HEK293 (cell line): Measurements from ENCODE around the gene LCE4A.
A peak's percentile ranks its signal among the peaks of the same experiment; 100 is the strongest.

Experiments
- CTCF ChIA-PET: fragments of 350-600 bp; formaldehyde crosslinking; extraction: SDS; loops from one replicate; lab custom pipeline; 2021; ENCODE audit warnings: antibody characterized with exemption; lab: Yijun Ruan, JAX
- POLR2A ChIA-PET: fragments of 300-600 bp; formaldehyde crosslinking; extraction: SDS; loops from one replicate; lab custom pipeline; 2020; ENCODE audit warnings: antibody characterized with exemption, inconsistent platforms; lab: Yijun Ruan, JAX
- H3K27ac ChIP-seq: fragments of 200-500 bp; sonication (Bioruptor generic); 2 replicates; pipeline ENCODE4 v1.5.1; 2014; ENCODE audit warnings: low read depth, low read length, control low read depth, inconsistent platforms; ENCODE audit errors: extremely low read depth
- H3K36me3 ChIP-seq, 2 experiments: fragments of 200-500 bp in 1 of 2; sonication (Bioruptor generic) in 1 of 2; 1 replicate in 1 of 2; 2 replicates in 1 of 2; pipeline ENCODE4 v1.5.1; 2014 to 2017; ENCODE audit warnings: inconsistent platforms in 2 of 2, low read length in 2 of 2; ENCODE audit not compliant: control insufficient read depth in 2 of 2, insufficient read depth in 1 of 2
- H3K4me1 ChIP-seq: fragments of 200-500 bp; sonication (Bioruptor generic); 2 replicates; pipeline ENCODE4 v1.5.1; 2014; ENCODE audit warnings: mild to moderate bottlenecking, low read length, inconsistent platforms; ENCODE audit not compliant: control insufficient read depth, insufficient read depth
- H3K4me3 ChIP-seq: 2 replicates; pipeline ENCODE4 v1.5.1; 2011; ENCODE audit warnings: low read depth, mild to moderate bottlenecking, control low read depth, low read length, moderate library complexity
- H3K9me3 ChIP-seq: fragments of 200-500 bp; sonication (Bioruptor generic); 2 replicates; pipeline ENCODE4 v1.5.1; 2014; ENCODE audit warnings: low read depth, low read length, inconsistent platforms; ENCODE audit not compliant: control insufficient read depth, insufficient read depth
- BCL11A ChIP-seq: fragments of 450-650 bp; formaldehyde crosslinking; IDR thresholded peaks from 2 replicates; pipeline ENCODE4 v1.5.1; 2016; ENCODE audit warnings: low read depth, missing biosample characterization, missing genetic modification characterization
- KLF1 ChIP-seq: fragments of 450-650 bp; formaldehyde crosslinking; IDR thresholded peaks from 2 replicates; pipeline ENCODE4 v1.5.1; 2016; ENCODE audit warnings: missing biosample characterization, missing genetic modification characterization
- OSR2 ChIP-seq: fragments of 450-650 bp; formaldehyde crosslinking; IDR thresholded peaks from 2 replicates; pipeline ENCODE4 v1.5.1; 2016; ENCODE audit warnings: missing biosample characterization, missing genetic modification characterization
- SCRT2 ChIP-seq: fragments of 450-650 bp; formaldehyde crosslinking; IDR thresholded peaks from 2 replicates; pipeline ENCODE4 v1.5.1; 2016; ENCODE audit warnings: missing biosample characterization, missing genetic modification characterization
- ZNF146 ChIP-seq: fragments of 450-650 bp; formaldehyde crosslinking; IDR thresholded peaks from 2 replicates; pipeline ENCODE4 v1.5.1; 2016; ENCODE audit warnings: missing biosample characterization, missing genetic modification characterization
- ZNF148 ChIP-seq: fragments of 450-650 bp; formaldehyde crosslinking; IDR thresholded peaks from 2 replicates; pipeline ENCODE4 v1.5.0; 2017; ENCODE audit warnings: missing biosample characterization, missing genetic modification characterization, borderline replicate concordance
- ZNF157 ChIP-seq: fragments of 450-650 bp; formaldehyde crosslinking; IDR thresholded peaks from 2 replicates; pipeline ENCODE4 v1.5.1; 2016; ENCODE audit warnings: missing biosample characterization, missing genetic modification characterization
- ZNF24 ChIP-seq: fragments of 450-650 bp; formaldehyde crosslinking; IDR thresholded peaks from 2 replicates; pipeline ENCODE4 v1.5.1; 2016; ENCODE audit warnings: missing biosample characterization, missing genetic modification characterization
- ZNF266 ChIP-seq: fragments of 450-650 bp; formaldehyde crosslinking; IDR thresholded peaks from 2 replicates; pipeline ENCODE4 v1.5.1; 2016; ENCODE audit warnings: missing biosample characterization, missing genetic modification characterization, low read depth
- ZNF426 ChIP-seq: fragments of 450-650 bp; formaldehyde crosslinking; IDR thresholded peaks from 2 replicates; pipeline ENCODE4 v1.5.1; 2017; ENCODE audit warnings: missing biosample characterization, missing genetic modification characterization, mild to moderate bottlenecking, inconsistent platforms, moderate library complexity
- ZNF514 ChIP-seq: fragments of 450-650 bp; formaldehyde crosslinking; IDR thresholded peaks from 2 replicates; pipeline ENCODE4 v1.5.1; 2016; ENCODE audit warnings: missing biosample characterization, missing genetic modification characterization
- ZNF544 ChIP-seq: fragments of 450-650 bp; formaldehyde crosslinking; IDR thresholded peaks from 2 replicates; pipeline ENCODE4 v1.5.0; 2017; ENCODE audit warnings: missing biosample characterization, missing genetic modification characterization
- ZNF549 ChIP-seq: fragments of 450-650 bp; IDR thresholded peaks from 2 replicates; pipeline ENCODE4 v1.5.1; 2018; ENCODE audit warnings: missing biosample characterization, missing genetic modification characterization, mild to moderate bottlenecking, inconsistent platforms, moderate library complexity
- ZNF585B ChIP-seq: fragments of 450-650 bp; formaldehyde crosslinking; IDR thresholded peaks from 2 replicates; pipeline ENCODE4 v1.5.1; 2016; ENCODE audit warnings: missing biosample characterization, missing genetic modification characterization
- ZNF654 ChIP-seq: fragments of 450-650 bp; formaldehyde crosslinking; IDR thresholded peaks from 2 replicates; pipeline ENCODE4 v1.5.1; 2016; ENCODE audit warnings: low read depth, missing biosample characterization, missing genetic modification characterization
- ZNF747 ChIP-seq: fragments of 450-650 bp; formaldehyde crosslinking; IDR thresholded peaks from 2 replicates; pipeline ENCODE4 v1.5.1; 2016; ENCODE audit warnings: missing biosample characterization, missing genetic modification characterization
- ZNF768 ChIP-seq: fragments of 450-650 bp; formaldehyde crosslinking; IDR thresholded peaks from 2 replicates; pipeline ENCODE4 v1.5.1; 2018; ENCODE audit warnings: missing biosample characterization, mild to moderate bottlenecking, missing genetic modification characterization
- ZNF830 ChIP-seq: fragments of 450-650 bp; IDR thresholded peaks from 2 replicates; pipeline ENCODE4 v1.5.0; 2018; ENCODE audit warnings: missing biosample characterization, missing genetic modification characterization, low read depth, mild to moderate bottlenecking, moderate library complexity
- ZNF843 ChIP-seq: fragments of 450-650 bp; formaldehyde crosslinking; IDR thresholded peaks from 2 replicates; pipeline ENCODE4 v1.5.1; 2016; ENCODE audit warnings: missing biosample characterization, missing genetic modification characterization
- ZSCAN5A ChIP-seq: fragments of 450-650 bp; formaldehyde crosslinking; IDR thresholded peaks from 2 replicates; pipeline ENCODE4 v1.5.1; 2016; ENCODE audit warnings: missing biosample characterization, missing genetic modification characterization

Gene LCE4A

DNA sequence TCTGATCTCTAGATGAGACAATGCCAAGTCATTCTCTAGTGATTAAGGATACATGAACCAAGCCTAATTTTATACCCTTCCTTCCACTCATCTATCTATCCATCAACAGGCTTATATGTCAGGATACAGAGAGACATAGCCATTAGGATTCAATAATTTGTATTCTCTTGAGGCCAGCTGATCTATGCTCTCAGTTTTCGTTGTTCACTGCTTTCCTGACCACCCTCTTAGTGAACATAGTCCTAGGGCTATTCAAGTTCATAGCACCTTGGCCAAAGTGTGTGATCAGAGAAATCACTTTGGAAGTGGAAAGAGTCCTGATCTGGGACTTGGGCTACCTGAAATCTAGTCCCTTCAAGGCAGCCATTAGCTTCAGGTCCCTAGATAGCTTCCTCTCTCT is 45.6 kb downstream of the LCE4A start:
- no peaks in the 10 kb centered on the region for H3K9me3 ChIP-seq
- no peaks in the 10 kb centered on the region for H3K36me3 ChIP-seq
- no peak overlapping the region for H3K27ac ChIP-seq
- H3K4me3 ChIP-seq, result no peak overlapping the region
- ChIA-PET CTCF (interaction anchor here (0.5 to 0.6 kb wide), 3 partner anchors 258 to 1338 kb away, joined by 3 to 4 read pairs (median 3); no protein-coding TSS in a partner anchor), POLR2A (no interaction called here)
- H3K4me1 ChIP-seq, result no peaks in the 10 kb centered on the region
- no peak for TF ChIP-seq ZNF585B (tag by site-specific recombination)

DNA sequence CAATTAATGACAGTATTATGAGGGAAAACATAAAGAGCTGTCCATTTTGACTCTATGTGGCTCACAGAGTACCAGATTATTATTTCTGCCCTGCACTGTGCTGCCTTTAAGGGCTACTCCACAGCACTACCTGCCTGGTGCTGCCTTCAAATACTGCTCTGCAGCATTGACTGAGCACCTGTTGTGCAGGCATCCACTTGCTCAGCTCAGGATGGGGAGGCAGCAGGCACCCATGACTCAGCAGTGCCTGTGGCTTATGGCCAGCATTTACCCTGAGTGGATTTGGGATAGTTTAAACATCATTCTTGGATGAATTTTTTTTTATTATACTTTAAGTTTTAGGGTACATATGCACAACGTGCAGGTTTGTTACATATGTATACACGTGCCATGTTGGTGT is 48.9 kb downstream of the LCE4A start:
- H3K9me3 ChIP-seq, result no peaks in the 10 kb centered on the region
- H3K36me3 ChIP-seq, result no peaks in the 10 kb centered on the region
- TF ChIP-seq KLF1 (no peak), SCRT2 (tag by site-specific recombination) (peak; percentile 87)
- H3K27ac ChIP-seq, result no peak overlapping the region
- H3K4me1 ChIP-seq, result no peaks in the 10 kb centered on the region
- CTCF ChIA-PET, result interaction anchor here (0.7 to 0.9 kb wide), 2 partner anchors 85 to 103 kb away, joined by 3 to 6 read pairs; no protein-coding TSS in a partner anchor
- POLR2A ChIA-PET, result no interaction called here
- no peak overlapping the region for H3K4me3 ChIP-seq

DNA sequence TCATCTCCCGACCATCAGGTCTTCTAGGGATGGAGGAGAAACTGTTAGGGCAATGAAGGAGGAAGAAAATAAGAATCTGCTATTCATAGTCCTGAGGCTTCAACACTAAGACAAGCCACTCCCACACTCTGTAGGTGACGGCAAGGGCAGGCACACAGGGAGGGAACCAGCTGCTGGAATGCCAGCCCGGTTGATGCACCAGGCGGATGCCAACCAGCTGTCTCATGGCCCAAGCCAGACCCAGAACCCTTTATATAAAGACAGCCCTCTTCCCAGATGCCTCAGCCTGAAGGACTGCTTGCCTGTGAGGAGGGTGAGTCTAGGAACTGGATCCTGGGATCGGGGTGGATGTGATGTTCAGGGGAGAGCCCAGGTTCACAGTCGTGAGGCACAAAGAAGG is 49.8 kb downstream of the LCE4A start, which contains the start of gene KPRP:
TSS of gene KPRP (plus strand) at position 279 of the 400 bp plus-strand sequence. CDS start 1,564 bp downstream, outside the sequence.
- ChIA-PET POLR2A (no interaction called here), CTCF (interaction anchor here (0.7 kb wide), 2 partner anchors 17 to 299 kb away, joined by 3 read pairs; partner anchors contain the start of gene LCE1F)
- H3K9me3 ChIP-seq, result no peaks in the 10 kb centered on the region

GRCh38 chr1:152758636-152759035 is 50.7 kb downstream of the LCE4A start:
- ChIA-PET CTCF (interaction anchor here (0.5 to 0.7 kb wide), 3 partner anchors 16 to 300 kb away, joined by 3 to 4 read pairs (median 3); partner anchors contain the start of gene LCE1F), POLR2A (no interaction called here)
- H3K4me3 ChIP-seq, result no peak overlapping the region
- TF ChIP-seq OSR2 (tag by site-specific recombination) (no peak), ZNF266 (no peak), ZNF747 (tag by site-specific recombination) (no peak), ZNF768 (no peak), ZNF24 (tag by site-specific recombination) (no peak), ZNF426 (tag by site-specific recombination) (no peak), ZNF146 (no peak), BCL11A (tag by site-specific recombination) (no peak), ZNF654 (tag by site-specific recombination) (no peak), ZSCAN5A (tag by site-specific recombination) (no peak), ZNF549 (tag by site-specific recombination) (no peak), ZNF148 (tag by site-specific recombination) (no peak), ZNF514 (tag by site-specific recombination) (no peak), ZNF830 (tag by site-specific recombination) (no peak)
- H3K4me1 ChIP-seq, result no peaks in the 10 kb centered on the region
- H3K36me3 ChIP-seq, result no peaks in the 10 kb centered on the region
- H3K27ac ChIP-seq, result no peak overlapping the region
- H3K9me3 ChIP-seq, result no peaks in the 10 kb centered on the region

More for the DNA sequence above, 49.8 kb downstream of the LCE4A start, which contains the start of gene KPRP:
- TF ChIP-seq BCL11A (tag by site-specific recombination), result no peak
- TF ChIP-seq ZNF157 (tag by site-specific recombination), result no peak
- TF ChIP-seq ZNF843 (tag by site-specific recombination), result no peak
- TF ChIP-seq ZNF544, result no peak
- TF ChIP-seq, all 188 proteins: peak for 0
- no peaks in the 10 kb centered on the region for H3K4me1 ChIP-seq
- H3K36me3 ChIP-seq, result no peaks in the 10 kb centered on the region
- H3K4me3 ChIP-seq, result no peak within 1 kb of the TSS
- no peak within 1 kb of the TSS for H3K27ac ChIP-seq
